HG02571 (cell line): ENCODE measurements around the gene ARHGAP8.
"Not testable (repeated sequence)": the region's sequence is repeated elsewhere in the genome, so short reads cannot be mapped to it uniquely, and the experiment has no call there.

Experiments
- ATAC-seq: cut with Tn5 transposase; IDR thresholded peaks from one replicate; pipeline ENCODE4 v1.9.1; 2021; ENCODE audit warnings: mild to moderate bottlenecking, moderate library complexity; ENCODE audit not compliant: unreplicated experiment

The ARHGAP8 gene

GRCh38 chr22:44799077-44799945 is 46.9 kb downstream of the ARHGAP8 start:
- no peak for ATAC-seq

GRCh38 chr22:44799946-44800634 is 47.7 kb downstream of the ARHGAP8 start:
- ATAC-seq, result not testable (repeated sequence)

GRCh38 chr22:44801476-44801875 is 49.1 kb downstream of the ARHGAP8 start:
- no peak for ATAC-seq

GRCh38 chr22:44802071-44802700 is 49.8 kb downstream of the ARHGAP8 start:
- ATAC-seq, result no peak

GRCh38 chr22:44802956-44803355 is 50.6 kb downstream of the ARHGAP8 start:
- no peak for ATAC-seq

- ATAC-seq, result no peak
Observed at GRCh38 chr22:44804327-44804726, 52.0 kb downstream of the ARHGAP8 start.

- ATAC-seq, result no peak
Observed at GRCh38 chr22:44805711-44806110, 53.3 kb downstream of the ARHGAP8 start.

GRCh38 chr22:44807232-44807631 is 54.9 kb downstream of the ARHGAP8 start:
- no peak for ATAC-seq

- no peak for ATAC-seq
Observed at GRCh38 chr22:44807915-44808690, 55.7 kb downstream of the ARHGAP8 start.

- ATAC-seq, result no peak
Observed at GRCh38 chr22:44809456-44809855, 57.1 kb downstream of the ARHGAP8 start.

- ATAC-seq, result no peak
Observed at GRCh38 chr22:44811141-44811540, 58.8 kb downstream of the ARHGAP8 start.

GRCh38 chr22:44813416-44813815 is 61.0 kb downstream of the ARHGAP8 start:
- no peak for ATAC-seq

- no peak for ATAC-seq
Observed at GRCh38 chr22:44814266-44815098, 62.1 kb downstream of the ARHGAP8 start.

GRCh38 chr22:44815099-44816070 is 63.0 kb downstream of the ARHGAP8 start:
- ATAC-seq, result no peak

- ATAC-seq, result no peak
Observed at GRCh38 chr22:44816141-44816540, 63.8 kb downstream of the ARHGAP8 start.

GRCh38 chr22:44818727-44819126 is 66.4 kb downstream of the ARHGAP8 start:
- ATAC-seq, result no peak

- ATAC-seq, result no peak
Observed at GRCh38 chr22:44819966-44820631, 67.7 kb downstream of the ARHGAP8 start.

GRCh38 chr22:44821741-44822475 is 69.5 kb downstream of the ARHGAP8 start:
- ATAC-seq, result no peak
